ENCODE results near the gene ACTMAP. TPM values are rescaled to one million over a fixed set of nuclear protein-coding genes. Genes with fewer than 3 reads are reported as not detected.
A peak's percentile ranks its signal among the peaks of the same experiment; 100 is the strongest.

Gene ACTMAP
- total and polyA plus RNA-seq, 9 of the 15 experiments (the other 6 are each of a cell fraction or from before 2014, with no cell fraction given) = 1.7 to 16.6 (median 4.9) TPM

DNA sequence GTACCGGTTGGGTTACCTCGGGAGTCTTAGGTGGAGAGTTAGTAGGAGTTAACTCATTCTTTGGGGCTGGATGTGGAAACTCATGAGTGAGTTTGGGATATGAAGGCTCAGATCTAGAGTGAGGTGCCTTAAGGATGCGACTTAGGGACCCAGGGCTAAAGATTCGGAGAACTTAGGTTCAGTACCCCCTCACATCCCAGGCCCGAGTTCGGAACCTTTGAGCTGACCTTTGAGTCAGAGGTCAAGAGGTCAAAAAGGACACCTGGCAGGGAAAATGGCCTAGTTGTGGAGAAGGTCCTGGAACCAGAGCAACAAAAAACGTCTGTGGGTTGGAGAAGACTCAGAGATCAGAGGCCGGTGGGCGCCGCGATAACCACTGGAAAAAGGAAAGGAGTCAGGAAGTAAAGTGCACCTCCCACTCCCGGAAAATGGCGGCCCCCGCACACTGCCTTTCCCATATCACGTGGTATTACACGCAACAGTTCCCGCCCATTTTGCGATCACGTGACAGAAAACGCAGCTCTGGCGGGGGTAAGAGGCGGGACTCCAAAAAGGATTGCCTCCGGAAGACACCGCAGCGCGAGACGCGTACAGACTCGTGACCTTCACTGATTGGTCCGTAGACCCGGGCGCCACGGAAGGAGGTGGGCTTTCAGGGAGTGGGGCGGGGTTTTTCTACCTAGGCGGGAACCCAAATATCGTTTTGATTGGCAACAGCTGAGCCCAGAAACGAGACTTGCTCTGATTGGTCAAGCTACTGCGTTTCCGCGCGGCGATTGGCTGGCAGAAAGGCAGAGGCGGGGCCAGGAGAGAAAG is at the start of gene ACTMAP (continued):
- peak; percentile 64 for TF ChIP-seq ZFX (CRISPR knock-in tag; IDR thresholded peaks at IDR 0.05)
- peak; percentile 83; the same call in 1 of the 2 replicates for TF ChIP-seq ZNF668 (CRISPR knock-in tag; IDR thresholded peaks at IDR 0.05)
- TF ChIP-seq MCM3 (IDR thresholded peaks at IDR 0.05) = no peak
- no peak for TF ChIP-seq HNRNPK (IDR thresholded peaks at IDR 0.05; ENCODE audit: low read depth, low read length, poor library complexity, severe bottlenecking)
- peak; percentile 87 for TF ChIP-seq TAF7 (tag; IDR thresholded peaks at IDR 0.05)
- TF ChIP-seq HDAC1 (IDR thresholded peaks at IDR 0.05) = peak in 1 of 2 experiments; percentile 77; a peak in 2 of 4 replicates
- TF ChIP-seq, protein P1, sequence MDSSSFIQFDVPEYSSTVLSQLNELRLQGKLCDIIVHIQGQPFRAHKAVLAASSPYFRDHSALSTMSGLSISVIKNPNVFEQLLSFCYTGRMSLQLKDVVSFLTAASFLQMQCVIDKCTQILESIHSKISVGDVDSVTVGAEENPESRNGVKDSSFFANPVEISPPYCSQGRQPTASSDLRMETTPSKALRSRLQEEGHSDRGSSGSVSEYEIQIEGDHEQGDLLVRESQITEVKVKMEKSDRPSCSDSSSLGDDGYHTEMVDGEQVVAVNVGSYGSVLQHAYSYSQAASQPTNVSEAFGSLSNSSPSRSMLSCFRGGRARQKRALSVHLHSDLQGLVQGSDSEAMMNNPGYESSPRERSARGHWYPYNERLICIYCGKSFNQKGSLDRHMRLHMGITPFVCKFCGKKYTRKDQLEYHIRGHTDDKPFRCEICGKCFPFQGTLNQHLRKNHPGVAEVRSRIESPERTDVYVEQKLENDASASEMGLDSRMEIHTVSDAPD (CRISPR knock-in tag; IDR thresholded peaks at IDR 0.05) = no peak
- TF ChIP-seq, protein P2, sequence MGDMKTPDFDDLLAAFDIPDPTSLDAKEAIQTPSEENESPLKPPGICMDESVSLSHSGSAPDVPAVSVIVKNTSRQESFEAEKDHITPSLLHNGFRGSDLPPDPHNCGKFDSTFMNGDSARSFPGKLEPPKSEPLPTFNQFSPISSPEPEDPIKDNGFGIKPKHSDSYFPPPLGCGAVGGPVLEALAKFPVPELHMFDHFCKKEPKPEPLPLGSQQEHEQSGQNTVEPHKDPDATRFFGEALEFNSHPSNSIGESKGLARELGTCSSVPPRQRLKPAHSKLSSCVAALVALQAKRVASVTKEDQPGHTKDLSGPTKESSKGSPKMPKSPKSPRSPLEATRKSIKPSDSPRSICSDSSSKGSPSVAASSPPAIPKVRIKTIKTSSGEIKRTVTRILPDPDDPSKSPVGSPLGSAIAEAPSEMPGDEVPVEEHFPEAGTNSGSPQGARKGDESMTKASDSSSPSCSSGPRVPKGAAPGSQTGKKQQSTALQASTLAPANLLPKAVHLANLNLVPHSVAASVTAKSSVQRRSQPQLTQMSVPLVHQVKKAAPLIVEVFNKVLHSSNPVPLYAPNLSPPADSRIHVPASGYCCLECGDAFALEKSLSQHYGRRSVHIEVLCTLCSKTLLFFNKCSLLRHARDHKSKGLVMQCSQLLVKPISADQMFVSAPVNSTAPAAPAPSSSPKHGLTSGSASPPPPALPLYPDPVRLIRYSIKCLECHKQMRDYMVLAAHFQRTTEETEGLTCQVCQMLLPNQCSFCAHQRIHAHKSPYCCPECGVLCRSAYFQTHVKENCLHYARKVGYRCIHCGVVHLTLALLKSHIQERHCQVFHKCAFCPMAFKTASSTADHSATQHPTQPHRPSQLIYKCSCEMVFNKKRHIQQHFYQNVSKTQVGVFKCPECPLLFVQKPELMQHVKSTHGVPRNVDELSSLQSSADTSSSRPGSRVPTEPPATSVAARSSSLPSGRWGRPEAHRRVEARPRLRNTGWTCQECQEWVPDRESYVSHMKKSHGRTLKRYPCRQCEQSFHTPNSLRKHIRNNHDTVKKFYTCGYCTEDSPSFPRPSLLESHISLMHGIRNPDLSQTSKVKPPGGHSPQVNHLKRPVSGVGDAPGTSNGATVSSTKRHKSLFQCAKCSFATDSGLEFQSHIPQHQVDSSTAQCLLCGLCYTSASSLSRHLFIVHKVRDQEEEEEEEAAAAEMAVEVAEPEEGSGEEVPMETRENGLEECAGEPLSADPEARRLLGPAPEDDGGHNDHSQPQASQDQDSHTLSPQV (IDR thresholded peaks at IDR 0.05) = peak; percentile 92
- TF ChIP-seq, protein P3, sequence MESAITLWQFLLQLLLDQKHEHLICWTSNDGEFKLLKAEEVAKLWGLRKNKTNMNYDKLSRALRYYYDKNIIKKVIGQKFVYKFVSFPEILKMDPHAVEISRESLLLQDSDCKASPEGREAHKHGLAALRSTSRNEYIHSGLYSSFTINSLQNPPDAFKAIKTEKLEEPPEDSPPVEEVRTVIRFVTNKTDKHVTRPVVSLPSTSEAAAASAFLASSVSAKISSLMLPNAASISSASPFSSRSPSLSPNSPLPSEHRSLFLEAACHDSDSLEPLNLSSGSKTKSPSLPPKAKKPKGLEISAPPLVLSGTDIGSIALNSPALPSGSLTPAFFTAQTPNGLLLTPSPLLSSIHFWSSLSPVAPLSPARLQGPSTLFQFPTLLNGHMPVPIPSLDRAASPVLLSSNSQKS (CRISPR knock-in tag; IDR thresholded peaks at IDR 0.05) = no peak
- no peak for TF ChIP-seq ZNF12 (CRISPR knock-in tag; IDR thresholded peaks at IDR 0.05)
- TF ChIP-seq, protein P4, sequence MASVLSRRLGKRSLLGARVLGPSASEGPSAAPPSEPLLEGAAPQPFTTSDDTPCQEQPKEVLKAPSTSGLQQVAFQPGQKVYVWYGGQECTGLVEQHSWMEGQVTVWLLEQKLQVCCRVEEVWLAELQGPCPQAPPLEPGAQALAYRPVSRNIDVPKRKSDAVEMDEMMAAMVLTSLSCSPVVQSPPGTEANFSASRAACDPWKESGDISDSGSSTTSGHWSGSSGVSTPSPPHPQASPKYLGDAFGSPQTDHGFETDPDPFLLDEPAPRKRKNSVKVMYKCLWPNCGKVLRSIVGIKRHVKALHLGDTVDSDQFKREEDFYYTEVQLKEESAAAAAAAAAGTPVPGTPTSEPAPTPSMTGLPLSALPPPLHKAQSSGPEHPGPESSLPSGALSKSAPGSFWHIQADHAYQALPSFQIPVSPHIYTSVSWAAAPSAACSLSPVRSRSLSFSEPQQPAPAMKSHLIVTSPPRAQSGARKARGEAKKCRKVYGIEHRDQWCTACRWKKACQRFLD (CRISPR knock-in tag; IDR thresholded peaks at IDR 0.05) = peak; percentile 78
- no peak for TF ChIP-seq ZNF696 (CRISPR knock-in tag; conservative IDR thresholded peaks at IDR 0.05)
- peak; percentile 60 for TF ChIP-seq TBP (optimal IDR thresholded peaks at IDR 0.05; ENCODE audit: low read depth, low read length)
- TF ChIP-seq, protein P5, sequence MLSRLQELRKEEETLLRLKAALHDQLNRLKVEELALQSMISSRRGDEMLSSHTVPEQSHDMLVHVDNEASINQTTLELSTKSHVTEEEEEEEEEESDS (CRISPR knock-in tag; IDR thresholded peaks at IDR 0.05) = no peak
- peak; percentile 66; the same call in 1 of the 2 replicates for TF ChIP-seq ATF7 (IDR thresholded peaks at IDR 0.05)
- TF ChIP-seq U2AF1 (optimal IDR thresholded peaks at IDR 0.05; ENCODE audit: low read depth, low read length) = no peak
- TF ChIP-seq POLR2B (IDR thresholded peaks at IDR 0.05; ENCODE audit: low read depth, partially characterized antibody) = peak; percentile 78
- peak; percentile 88 for TF ChIP-seq ZNF175 (CRISPR knock-in tag; IDR thresholded peaks at IDR 0.05; ENCODE audit: low read depth)
- TF ChIP-seq NR4A1 (CRISPR knock-in tag; IDR thresholded peaks at IDR 0.05) = no peak
- peak; percentile 87 for TF ChIP-seq NR4A1 (tag; IDR thresholded peaks at IDR 0.05)

Data from K562 (cell line).